OCI-M2 (cell line): ENCODE data around the gene CDH23.

Experiments used
- DNase-seq: peaks from one replicate; lab custom pipeline; 2025; ENCODE audit not compliant: unreplicated experiment; lab: John Stamatoyannopoulos, UW

Gene CDH23

DNA sequence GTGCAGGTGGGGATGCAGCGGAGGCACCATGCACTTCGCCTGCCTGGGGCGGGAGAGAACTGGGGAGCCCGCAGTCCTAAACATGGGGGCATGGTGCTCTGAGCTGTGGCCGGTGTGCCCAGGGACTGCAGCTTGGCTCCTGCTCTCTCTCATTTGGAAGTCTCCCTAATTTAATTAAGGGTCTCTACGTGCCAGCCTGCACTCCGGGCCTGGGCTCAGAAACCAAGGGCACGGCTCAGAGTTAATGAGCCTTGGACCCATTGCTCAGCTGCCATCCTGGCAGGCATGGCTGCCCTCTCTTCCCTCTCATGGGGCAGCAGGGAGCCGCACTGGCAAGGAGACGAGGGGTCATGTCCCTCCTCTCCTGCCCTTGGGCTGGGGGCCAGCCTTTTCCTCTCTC is 115.6 kb downstream of the CDH23 start:
- DNase-seq = no peak

- no peak for DNase-seq
These were observed 116.2 kb downstream of the CDH23 start for GRCh38 chr10:71512761-71513539.

GRCh38 chr10:71513540-71513853 is 116.8 kb downstream of the CDH23 start:
- no peak for DNase-seq

- DNase-seq = no peak
These were observed 117.2 kb downstream of the CDH23 start for GRCh38 chr10:71513936-71514335.

DNA sequence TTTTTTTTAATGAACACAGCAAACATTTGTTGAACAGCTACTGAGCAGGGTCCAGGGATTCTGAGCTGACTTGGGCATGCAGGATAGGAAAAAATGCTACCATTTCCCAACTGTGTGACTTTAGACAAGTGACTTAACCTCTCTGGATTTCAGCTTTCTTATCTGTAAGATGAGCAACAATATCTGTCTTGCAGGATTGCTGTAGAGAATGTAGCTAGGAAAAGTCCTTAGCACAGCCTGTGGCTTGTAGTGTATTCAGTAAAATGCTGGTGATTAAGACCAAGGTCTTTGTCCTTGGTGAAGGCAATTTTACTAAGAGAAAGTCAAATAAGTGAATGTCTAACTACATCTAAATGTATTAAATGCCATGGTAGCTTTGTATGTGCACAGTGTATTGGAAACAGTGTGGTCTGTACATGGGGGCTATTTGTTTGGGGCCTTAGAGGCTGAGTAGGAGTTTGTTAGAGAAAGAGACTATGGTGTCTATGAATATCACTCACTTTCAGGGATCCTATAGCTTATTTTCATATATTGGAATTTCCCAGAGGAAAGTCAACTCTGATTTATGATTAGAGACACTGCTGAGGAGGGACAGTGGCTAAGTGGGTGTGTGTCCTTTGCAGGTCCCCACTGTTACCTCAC is 118.9 kb downstream of the CDH23 start:
- no peak for DNase-seq

DNA sequence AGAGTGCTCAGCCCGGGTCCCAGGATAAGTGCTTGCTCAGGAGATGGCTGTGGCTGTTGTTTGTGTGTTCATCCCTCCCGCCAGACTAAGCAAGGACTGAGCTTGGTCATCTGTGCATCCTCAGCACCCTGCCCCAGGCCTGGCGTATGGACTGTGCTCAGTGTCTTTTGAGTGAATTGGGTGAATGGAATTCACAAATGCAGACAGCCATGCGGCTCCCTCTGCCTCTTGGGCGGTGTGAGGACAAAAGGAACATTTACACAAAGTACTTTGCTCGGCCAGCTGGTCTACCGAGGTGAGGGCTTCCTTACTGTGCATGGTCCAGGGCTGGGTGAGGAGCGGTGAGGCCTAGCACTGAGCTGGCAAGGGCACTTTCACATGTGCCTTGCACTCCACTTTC is 120.2 kb downstream of the CDH23 start:
- DNase-seq = no peak

GRCh38 chr10:71517298-71518169 is 120.8 kb downstream of the CDH23 start:
- DNase-seq = no peak

DNA sequence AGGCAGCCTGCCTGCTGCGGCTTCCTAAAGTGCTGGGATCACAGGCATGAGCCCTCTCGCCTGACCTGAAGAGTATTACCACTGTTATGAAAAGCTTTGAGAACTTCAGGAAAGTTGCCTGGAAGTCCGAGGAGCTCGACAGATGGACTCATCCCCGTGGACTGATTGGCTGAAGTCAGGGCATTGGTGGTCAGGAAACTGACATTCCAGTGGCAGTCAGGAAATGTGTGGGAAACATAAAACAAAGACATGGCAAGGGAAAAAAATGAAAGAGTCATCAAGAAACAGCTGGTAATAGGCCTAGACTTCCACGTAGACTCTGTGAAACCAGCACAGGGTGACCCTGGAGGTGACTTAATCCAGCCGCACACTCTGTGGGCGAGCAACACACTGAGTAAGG is 123.3 kb downstream of the CDH23 start:
- no peak for DNase-seq

- no peak for DNase-seq
These were observed 125.1 kb downstream of the CDH23 start for GRCh38 chr10:71521504-71522441.

GRCh38 chr10:71522442-71523144 is 125.9 kb downstream of the CDH23 start:
- no peak for DNase-seq

GRCh38 chr10:71523756-71524155 is 127.0 kb downstream of the CDH23 start:
- DNase-seq = no peak

DNA sequence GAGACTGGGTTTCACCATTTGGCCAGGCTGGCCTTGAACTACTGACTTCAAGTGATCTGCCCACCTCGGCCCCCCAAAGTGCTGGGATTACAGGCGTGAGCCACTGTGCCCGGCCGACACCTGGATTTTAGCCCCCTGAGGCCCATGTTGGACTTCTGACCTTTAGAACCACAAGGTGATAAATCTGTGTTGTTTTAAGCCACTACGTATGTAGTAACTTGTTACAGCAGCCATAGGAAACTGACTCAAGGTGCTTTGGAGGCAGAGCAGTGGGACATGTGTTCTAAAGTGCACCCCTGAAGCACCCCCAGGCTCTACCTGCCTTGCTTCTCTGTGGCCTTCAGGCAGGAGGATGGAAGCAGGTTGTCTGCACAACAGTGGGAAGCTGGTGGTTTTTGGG is 128.4 kb downstream of the CDH23 start:
- no peak for DNase-seq

DNA sequence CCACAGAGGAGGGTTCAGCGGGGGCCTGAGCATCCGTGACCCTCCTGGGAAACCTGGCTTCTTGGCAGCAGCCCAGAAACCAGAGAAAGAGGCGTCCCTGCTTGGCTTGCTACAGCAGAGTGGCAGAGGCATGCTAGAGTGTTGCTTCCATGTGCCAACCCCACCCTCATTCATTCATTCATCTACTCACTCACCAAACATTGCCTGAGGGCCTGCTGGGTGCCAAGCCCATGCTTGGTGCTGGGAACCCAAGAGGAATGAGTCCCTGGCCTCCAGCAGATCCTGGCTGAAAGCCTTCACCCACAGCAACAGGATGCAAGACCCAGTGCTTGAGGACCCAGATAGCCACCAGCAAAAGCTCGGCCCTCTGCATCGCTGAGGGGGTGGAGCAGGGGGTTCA is 129.0 kb downstream of the CDH23 start:
- DNase-seq = no peak

DNA sequence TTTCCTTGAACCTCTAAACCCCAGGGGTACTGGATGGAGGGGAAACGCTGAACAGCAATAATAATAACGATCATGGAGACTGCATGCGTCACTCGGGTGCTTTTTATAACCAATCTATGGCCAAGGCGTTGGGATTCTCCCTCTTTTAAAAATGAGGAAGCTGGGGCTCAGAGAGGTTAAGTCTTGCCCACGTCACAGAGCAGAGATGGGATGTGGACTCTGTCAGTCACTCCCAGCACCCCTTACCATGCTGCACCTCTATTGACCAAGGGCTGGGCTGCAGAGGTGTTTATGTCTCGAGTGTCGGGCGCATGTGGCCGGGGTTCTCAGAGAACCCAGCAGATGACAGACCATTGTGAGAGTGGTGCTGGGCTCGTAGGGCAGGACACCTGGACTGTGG is 129.9 kb downstream of the CDH23 start:
- DNase-seq = no peak

DNA sequence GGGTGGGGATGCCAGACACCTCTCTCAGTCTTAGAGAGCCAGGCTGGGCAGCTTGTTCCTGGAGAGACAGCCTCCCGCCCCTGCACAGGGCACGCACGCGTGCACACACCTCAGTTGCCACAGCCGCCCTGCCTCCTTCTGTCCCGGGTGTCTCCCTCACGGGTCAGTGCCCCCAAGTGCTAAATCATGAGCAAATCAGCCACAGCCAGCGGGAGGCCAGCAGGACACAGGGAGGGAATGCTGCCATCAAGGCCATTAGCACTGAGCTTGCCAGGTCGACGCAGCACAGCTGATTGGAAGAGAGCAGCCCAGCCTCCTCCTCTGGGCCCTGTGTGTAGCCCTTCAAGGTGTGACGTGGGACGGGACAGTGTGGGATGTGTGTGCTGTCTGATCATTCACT is 130.4 kb downstream of the CDH23 start:
- DNase-seq = no peak

- DNase-seq = no peak
These were observed 131.9 kb downstream of the CDH23 start for GRCh38 chr10:71528371-71529206.

GRCh38 chr10:71529207-71529827 is 132.6 kb downstream of the CDH23 start:
- DNase-seq = no peak

DNA sequence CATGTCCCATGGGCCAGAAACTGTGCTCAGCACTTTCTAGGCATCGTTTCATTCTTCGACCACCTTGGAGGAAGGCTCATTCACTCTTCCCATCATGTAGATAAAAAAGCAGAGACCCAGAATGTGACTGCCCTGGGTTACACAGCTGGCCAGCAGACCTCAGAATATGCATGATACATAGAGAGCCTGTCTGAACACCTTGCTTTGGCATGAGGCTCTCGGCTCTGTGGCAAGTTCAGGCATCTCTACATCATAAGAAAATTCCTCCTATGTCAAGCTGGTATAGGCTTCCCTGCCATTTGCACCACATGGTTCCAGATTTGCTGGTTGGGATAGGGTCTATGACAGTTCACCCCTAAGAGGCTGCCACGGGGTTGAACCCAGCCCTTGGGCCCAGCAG is 134.1 kb downstream of the CDH23 start:
- DNase-seq = no peak
